HG02763 (cell line): Measurements from ENCODE around the gene GMPR2.

Source experiments
- ATAC-seq: cut with Tn5 transposase; IDR thresholded peaks from one replicate; pipeline ENCODE4 v1.9.1; 2021; ENCODE audit warnings: mild to moderate bottlenecking, moderate library complexity; ENCODE audit not compliant: unreplicated experiment

Gene GMPR2

DNA sequence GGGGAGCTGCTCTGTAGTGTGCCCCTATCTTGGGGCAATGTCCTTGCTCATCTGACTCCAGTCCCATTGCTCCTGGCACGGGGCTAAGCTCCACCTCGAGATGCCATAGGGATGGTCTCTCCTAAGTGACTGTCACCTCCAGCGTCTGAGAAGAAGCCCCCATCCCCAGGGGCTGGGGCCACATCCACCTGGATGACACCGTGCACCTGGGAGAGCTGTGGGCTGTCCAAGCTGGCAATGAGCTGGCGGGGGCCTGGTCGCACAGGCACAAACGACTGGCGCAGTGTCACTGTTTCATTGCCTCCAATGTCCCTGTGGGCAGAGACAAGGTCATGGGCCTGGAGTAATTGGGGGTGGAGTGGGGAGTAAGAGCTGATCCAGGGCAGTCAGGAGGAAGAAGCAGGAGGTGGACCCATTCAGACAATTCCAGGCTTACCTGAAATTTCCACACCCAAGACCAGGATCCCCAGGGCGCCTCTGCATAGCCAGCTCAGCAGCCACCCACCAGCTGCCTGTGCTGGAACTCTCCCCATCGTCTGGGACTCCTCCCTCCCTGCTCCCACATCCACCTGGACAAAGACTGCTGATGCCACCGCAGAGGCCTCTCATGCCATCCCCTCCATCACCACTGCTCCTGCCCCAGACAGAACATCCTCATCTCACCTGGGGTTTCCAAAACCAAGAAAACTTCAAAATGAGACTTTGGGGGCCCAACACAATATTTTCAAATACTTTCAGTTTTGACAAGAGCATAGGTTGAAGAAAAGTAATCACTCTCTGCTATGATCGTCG lies 16.7 kb downstream of the GMPR2 start:
- ATAC-seq: no peak

GRCh38 chr14:24250354-24250753 lies 17.6 kb downstream of the GMPR2 start:
- ATAC-seq: no peak

DNA sequence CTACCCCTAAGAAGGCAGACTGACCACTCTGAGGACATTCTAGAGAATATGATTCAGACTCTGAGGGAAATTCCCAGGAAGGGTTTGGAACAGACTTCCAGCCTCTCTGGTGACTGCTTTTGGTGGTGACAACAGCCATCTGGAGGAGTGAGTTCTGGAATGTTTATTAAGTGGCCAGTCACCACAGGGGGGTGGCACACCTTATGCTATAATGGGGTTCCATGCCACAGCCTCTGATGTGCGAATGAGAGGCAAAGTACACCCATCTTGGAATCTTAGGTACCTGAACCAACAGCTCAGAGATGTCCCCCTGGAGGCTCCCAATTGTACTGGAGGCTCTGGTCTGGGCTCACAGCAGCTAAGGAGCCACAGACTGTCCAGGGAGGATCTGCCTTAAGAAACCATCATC lies 19.2 kb downstream of the GMPR2 start:
- no peak for ATAC-seq

DNA sequence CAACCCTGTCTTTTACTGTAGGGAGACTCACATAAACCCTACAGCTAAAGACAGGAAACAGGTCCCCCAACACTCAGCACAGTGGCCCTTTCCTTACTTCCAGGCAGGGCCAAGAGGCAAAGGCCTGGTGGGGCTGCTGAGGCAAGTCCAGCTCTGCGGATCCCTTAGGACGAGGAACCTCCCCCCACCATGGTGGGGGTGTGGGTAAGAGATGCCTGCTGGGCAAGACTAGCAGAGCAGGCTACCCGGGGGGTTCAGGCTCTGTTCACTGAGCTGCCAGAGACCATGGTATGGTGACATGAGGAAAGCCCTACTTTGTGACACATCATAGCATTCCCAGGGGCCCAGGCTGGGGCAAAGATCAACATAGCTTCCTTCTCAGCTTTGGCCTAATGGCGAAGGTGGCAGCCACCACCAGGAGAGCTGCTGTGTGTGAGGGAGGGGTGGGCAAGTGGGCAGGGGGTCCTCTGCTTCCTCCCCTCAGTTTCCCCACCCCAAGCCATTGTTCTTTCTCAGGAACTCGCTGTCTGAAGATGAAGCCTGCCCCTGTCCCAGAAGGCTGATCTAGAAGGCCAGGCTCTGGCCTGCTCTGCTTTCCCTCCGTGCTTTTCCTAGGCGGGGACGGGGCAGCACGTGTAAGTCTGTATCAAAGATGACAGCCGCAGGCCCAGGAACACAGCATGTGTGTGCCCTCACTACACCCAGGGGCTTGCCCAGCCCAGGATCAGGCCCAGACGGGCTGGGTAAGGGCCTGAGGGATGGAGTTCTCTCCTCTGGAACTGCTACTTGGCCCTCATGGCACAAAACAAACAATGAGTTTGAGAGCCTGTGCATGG lies 19.8 kb downstream of the GMPR2 start:
- ATAC-seq: no peak

GRCh38 chr14:24253936-24254335 lies 21.2 kb downstream of the GMPR2 start:
- ATAC-seq: no peak

DNA sequence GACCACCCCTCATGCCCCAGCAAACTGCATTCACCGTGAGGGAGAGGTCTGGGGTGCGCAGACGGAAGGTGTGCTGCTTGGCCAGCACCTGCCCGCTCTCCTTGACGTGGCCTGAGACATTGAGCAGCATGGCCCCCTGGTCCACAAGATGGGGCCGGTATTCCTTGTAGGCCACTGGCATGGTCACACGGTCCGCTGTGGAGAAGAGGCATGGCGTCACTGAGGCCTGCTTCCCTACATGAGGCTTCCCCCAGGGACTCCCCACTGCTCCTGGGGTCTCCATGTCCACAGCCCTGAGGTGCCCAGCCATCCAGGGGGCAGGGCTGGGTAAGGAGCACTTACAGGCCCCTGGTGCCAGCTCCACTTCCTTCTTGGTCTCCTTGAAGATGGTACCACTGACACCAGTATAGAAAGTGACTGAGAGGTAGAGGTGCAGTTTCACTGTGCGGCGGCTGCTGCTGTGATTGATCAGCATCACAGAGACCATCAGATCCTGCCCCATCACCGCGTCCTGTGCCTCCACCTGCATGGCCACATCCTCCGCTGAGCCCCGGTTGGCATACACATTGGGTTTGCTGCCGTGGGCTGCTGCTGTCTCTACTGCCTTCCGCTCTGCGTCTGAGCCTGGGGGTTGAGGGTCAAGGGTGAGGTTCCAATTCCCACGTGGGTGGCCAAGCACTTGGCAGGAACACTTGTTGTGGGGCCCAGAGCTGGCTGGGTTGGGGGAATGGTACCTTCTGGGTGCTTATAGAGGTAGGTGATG lies 22.1 kb downstream of the GMPR2 start:
- ATAC-seq: no peak

DNA sequence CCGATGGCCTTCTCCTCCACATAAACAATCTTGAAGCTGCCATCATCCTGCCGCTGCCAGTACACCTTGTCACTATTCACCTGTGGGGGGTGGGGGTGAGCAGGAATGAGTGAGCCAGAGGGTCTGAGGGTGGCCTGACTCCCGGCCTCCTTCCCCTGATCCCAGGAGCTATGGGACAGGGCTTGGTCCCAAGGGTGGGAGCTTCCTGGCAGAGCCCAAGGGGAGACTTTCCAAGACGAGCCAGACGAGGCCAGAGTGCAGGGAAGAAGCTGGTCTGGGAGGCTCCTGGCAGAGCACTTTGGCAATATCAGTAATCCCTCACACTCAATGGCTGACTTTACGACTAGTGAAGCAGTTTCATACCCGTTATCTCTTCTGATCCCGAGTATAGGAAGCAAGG lies 22.7 kb downstream of the GMPR2 start:
- ATAC-seq: no peak

- no peak for ATAC-seq
Measured at GRCh38 chr14:24255931-24256711, 23.4 kb downstream of the GMPR2 start.

DNA sequence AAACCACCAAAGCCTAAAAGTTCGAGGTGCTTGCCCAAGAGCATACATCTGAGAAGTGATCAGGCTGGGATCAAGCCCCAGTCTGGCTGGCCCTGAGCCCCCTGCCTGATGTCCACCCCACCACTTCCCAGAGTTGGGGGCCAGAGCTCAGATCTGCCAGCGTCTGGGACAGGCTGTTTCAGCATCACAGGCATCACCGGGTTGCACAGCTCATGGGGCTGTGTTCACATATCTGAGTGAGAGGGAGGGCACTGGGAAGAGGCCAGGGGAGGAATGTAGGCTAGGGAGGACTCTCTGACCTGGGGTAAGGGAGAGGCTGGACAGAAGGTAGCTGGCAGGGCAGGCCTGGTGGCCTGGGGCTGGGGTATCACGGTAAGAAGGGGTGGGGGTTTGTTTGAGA lies 24.2 kb downstream of the GMPR2 start:
- ATAC-seq: no peak

DNA sequence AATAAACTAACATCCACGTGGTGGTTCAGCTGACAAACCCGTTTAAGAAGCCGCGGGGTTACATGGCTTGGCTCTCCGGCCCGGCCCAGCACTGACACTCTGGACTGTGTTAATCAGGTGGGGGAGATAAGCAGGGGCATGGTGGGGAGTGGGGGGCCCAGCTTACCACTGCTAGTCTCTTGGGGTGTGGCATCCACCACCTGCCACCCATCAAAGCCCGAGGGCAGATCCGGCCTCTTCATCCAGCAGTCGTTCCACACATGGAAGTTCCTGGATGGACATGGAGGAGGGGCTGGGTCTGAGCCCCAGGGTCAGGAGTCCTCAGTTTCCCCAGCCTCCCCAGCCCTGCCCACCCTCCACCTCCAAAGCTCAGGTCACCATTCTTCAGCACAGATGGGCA lies 25.4 kb downstream of the GMPR2 start:
- no peak for ATAC-seq

DNA sequence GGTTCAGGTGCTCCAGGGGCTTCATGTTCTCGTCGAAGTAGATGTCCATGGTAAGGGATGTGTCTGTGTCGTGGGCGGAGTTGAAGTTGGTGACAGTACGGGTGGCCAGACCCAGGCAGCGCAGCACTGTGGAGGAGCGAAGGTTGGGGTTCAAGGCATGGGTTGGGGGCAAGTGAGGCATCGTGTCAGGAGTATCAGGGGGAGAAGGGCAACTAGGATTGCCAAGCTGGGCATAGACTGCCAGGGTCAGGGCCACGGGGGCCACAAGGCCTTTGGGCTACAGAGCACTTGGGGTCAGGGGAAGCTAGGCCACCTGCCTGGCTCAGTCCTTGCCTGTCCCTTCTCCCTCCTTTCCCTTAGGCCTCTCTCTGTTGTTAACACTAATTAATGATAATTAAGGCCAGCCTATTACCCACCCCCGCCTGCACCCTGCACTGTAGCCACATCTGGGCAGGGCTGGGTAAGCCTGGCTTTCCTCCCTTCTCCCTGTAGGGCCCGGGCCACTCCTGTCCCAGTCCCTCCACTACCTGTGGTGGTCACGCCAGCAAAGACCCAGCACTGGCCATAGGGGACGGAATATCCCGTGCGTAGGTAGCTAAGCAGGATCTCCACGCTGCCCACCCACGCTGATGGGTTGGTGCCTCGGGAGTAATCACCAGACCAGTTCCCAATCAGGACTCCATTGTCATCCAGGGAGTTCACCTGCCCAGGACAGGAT lies 26.0 kb downstream of the GMPR2 start:
- ATAC-seq: no peak

GRCh38 chr14:24259282-24260025 lies 26.7 kb downstream of the GMPR2 start:
- ATAC-seq: no peak

GRCh38 chr14:24260026-24260779 lies 27.5 kb downstream of the GMPR2 start:
- ATAC-seq: no peak

DNA sequence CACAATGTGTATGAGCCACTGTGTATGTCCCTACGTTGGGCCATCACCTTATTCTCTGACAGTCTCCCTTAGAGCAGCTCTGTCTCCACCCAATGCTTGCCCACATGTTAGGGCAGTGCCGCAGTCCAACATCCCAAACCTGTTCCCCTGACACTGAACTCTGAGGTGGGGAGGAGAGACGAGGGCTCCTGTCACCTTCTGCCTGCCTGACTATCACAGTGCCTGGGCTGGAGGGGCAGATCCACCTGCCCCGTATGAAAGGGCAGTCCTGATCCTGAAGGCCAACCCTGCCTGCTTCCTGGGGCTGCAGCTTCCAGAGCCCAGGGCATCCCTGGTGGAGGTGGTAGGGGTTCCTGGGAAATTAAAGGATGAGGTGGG lies 28.0 kb downstream of the GMPR2 start:
- no peak for ATAC-seq

DNA sequence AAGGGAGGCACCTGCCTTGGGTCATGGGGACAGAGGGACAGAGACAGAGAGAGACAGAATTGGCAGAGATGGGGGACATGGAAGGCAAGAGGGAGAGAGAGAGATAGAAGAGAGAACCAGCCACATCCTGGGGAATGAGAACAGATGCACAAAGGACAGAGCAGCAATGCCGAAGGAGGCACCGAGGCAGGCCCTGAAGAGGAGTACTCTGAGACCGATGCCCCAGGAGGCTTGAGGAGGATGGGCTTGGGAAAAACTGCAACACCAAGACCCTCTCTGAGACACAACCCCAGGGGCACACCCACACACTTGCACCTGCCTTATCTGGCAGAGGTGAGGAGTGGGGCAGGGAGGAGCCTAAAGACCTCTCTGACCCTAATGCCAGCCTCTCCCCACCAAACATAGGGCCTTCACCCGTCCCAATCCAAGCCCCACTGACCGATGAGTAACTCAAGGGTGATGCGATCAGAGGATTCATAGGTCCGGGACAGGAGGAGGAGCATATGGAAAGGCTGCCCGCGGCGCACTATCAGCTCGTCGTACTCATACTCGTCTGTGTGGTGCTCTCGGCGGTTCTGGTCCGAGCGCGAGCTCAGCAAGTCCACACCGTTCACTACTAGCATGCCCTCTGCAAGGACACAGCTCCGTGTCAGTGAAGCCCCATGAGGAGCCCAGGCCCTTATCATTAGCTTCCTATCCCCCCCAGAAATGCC lies 28.7 kb downstream of the GMPR2 start:
- no peak for ATAC-seq

DNA sequence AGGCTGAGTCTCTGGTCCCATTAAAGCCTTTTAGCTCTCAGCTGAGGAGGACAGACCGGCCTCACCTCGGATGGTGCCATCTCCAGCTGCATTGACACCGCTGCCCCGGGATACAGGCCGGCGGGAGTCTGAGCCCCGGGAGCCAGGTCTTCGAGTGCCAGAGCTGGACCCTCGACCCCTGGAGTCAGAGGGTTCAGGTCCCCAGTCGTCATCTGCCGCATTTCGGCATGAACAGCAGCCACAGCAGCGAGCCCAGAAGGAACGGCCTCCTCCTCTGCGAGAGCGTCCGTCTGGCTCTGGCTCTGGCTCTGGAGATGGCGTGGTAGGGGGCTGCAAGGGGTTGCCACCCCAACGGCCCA lies 29.2 kb downstream of the GMPR2 start:
- ATAC-seq: no peak

- no peak for ATAC-seq
Measured at GRCh38 chr14:24262821-24263733, 30.3 kb downstream of the GMPR2 start, which contains the start of gene TGM1. Gene TGM1, minus strand, starts transcription at chr14:24263177. Its CDS starts 825 bp downstream, at chr14:24262352.
